DMS 273 treated with DMSO at 0.1 percent for 48 hours (cell line): Measurements from ENCODE around the gene FAM168A.
"Not testable (repeated sequence)": the region's sequence is repeated elsewhere in the genome, so short reads cannot be mapped to it uniquely, and the experiment has no call there.

ENCODE experiments used
- DNase-seq: peaks from one replicate; lab custom pipeline; 2025; lab: John Stamatoyannopoulos, UW

Gene FAM168A

DNA sequence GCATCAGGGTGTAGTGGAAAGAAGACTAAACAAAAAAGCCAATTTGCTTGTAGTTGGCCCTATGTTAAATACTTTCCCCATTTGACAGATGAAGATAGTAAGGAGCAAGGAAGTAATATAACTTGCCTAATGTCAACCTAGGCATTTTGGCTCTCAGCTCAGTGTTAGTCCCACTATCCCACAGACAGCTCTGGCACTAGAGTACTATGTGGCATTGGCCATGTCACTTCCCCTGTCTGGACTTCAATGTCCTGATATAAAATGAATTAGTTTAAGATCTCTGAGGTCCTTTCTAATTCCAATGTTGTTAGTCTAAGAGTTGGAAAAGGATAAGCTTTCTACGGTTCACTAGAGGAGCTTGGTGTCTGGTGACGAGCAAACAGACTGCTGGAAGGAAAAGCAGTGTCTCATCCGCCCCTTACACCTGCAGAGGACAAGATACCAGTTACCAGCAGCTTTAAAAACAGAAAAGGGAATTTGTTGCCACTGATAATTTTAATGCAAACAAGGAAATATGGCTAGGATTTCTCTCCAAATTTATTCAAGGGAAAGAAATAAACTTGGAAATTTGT lies 129.2 kb downstream of the FAM168A start:
- DNase-seq = no peak

DNA sequence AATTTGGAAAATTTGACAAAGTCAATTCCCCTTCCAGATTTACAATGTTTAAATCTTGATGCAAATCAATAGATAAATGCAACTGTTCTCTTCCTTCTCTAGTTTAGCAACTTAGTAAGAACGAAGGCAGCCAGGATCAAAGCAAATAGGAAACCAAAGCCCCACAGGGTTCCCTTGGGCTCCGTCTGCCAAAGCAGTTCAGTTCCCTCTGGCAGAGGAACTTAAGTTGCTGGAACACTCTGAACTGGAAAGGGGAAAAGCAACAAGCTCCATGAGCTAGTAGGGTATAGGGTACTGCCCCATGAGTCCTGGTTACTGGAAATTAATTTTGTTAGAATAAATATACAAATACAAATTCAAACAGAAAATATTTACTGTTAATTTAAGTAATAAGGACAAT lies 130.4 kb downstream of the FAM168A start:
- DNase-seq = no peak

DNA sequence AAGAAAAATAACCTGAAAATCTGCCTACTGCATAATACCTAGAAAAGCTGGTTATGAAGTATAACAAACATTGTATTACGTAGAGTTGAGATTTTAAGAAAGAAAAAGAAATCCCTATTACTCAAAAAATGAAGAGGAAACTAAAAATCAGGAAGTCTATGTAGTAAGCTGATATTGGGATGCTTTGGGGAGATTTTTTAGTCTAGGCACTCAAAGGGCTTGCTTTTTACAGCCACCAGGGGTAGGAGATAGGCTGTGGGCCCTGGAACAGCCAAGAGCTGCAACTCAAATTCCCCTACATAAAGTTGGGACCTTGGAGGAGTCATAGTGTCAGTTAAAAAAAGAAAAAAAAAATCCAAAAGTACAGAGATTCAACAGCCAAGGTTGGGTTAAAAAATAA lies 131.3 kb downstream of the FAM168A start:
- no peak for DNase-seq

DNA sequence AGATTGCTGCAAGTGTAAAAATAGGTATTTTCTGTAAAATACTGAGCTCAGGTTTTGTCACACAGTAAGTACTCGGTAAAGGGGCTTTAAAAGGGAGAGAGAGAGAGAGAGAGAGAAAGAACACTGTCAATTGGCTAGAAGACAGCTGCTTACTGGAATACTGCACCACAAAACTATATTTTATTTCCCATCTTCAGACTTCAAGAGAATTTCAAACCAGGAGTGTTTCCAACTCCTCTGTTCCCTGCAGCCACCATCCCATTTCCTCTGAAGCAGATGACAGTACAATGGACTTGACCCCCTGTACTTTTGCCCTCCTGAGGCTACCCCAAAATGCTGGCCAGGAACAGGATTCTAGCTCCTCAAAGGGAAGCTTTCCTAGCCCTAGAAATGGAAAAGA lies 132.0 kb downstream of the FAM168A start:
- no peak for DNase-seq

DNA sequence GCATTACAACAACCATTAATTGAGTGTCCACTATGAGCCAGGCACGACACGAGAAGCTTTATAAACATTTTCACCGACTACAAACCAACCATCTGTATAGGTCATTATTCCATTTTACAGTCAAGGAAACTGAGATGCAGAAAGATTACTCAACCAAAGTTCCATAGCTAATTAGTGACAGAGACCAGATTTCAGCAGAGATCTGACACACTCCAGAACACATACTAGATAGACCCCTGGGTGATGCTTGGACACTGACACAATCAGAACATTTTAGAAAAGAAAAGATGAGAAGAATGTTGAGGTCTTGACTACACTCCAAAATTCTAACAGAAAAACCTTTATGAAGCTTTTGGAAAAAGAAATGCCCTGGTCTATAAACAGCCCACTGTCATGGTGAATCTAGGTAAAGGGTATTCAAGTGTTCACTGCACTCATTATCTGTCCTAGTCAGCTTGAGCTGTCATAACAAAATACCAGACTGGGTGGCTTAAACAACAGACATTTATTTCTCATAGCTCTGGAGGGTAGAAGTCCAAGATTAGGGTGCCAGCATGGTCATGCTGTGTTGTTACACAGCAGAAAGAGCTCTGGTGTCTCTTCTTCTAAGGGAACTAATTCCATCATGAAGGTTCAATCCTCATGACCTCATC lies 132.8 kb downstream of the FAM168A start:
- no peak for DNase-seq

DNA sequence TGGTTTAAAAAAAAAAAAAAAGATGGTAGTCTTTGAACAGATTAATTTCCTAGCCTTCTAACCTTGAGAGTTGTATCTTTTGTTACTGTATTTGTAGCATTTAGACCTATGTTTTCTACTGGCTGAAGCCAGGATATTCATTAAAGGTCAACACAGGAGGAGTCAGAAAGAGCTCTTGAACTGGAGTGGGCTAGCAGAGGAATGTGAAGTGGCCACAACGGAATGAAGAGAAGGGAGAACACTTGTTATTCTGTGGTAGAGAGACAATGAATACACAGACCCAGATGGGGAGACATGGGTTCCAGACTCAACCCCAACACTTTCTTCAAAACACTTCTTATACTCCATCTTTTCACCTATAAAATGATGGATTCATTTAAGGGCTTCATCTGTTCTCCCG lies 133.6 kb downstream of the FAM168A start:
- DNase-seq = no peak

DNA sequence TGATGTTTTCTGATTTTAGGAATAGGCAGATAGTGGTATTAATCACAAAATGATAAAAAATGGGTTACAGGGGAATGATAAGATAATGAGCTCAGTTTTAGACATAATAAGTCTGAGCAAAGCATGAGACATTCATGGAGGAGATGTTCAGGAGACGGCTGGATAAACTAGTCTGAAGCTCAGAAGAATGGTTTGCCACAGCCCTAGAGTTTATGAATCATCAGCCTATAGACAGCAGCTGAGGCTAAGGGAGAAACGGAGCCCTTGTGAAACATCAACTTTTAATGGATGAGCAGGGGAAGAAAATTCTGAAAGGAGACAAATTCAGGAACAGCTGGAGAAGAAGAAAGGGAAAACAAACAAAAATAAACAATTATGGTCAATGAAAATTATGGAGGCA lies 134.6 kb downstream of the FAM168A start:
- no peak for DNase-seq

DNA sequence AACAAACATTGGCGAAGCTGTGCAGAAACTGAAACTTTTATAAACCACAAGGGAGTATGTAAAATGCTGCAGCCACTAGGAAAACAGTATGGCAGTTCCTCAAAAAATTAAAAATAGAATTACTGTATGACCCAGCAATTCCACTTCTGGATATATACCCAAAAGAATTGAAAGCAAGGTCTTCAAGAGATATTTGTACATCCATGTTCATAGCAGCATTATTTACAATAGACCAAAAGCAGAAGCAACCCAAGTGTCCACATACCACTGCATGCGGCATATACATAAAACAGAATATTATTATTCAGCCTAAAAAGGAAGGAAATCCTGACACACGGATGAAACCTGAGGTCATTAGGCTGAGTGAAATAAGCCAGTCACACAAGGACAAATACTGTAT lies 135.9 kb downstream of the FAM168A start:
- DNase-seq = no peak

DNA sequence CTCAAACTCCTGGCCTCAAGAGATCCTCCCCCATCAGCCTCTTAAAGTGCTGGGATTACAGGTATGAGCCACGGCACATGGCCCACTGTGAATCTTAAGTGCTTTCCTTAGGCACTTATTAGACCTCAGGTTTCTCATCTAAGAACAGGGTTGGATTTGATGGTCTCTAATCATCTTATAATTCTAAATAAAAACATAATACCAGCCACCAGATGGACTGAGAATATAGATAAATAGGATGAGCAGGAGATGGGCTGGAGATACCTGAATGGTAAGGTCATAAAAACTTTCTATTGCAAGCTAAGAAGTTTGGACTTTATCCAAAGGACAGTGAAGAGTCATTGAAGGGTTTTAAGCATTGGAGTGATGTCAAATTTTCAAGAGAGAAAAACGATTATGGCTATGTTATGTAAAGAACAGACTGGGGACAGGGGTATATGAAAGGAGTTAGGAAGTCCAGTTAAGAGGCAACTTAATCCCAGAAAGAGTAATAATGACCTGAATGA lies 136.5 kb downstream of the FAM168A start:
- no peak for DNase-seq

DNA sequence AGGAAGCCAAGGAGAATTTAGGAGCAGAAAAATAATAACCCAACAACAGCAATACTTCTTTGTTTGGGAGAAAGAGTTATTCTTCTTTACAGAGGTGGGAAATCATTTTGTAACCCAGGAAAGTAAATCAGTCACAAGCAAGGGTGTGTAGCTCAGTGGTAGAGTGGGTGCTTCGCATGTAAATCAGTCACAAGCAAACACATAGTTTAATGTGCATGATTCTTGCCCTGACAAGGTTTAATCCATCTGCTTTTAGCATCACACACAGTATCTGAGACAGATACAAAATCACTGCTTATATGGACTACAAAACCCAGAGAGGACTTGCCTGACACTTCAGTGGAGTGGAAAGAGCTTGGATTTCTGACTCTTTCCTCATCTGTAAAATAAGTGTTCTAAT lies 139.7 kb downstream of the FAM168A start:
- no peak for DNase-seq

DNA sequence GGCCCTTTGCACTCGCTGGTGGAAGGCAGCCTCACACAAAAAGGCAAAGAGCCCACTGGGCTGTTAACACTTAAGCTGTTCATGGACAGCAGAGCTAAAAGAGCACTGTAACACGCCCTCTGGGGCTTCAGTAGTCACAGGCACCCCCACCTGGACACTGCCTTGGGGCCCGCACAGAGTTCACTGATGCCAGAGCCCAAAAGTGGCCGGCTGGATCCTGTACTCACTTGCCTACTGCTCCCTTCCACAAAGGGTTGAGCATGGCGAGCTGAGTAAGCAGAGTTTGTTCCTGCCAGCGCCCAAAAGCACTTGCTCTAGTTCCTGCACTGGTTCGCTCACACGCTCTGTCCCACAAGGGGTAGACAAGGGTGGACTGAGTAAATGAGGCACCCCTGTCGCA lies 142.9 kb downstream of the FAM168A start:
- no peak for DNase-seq

DNA sequence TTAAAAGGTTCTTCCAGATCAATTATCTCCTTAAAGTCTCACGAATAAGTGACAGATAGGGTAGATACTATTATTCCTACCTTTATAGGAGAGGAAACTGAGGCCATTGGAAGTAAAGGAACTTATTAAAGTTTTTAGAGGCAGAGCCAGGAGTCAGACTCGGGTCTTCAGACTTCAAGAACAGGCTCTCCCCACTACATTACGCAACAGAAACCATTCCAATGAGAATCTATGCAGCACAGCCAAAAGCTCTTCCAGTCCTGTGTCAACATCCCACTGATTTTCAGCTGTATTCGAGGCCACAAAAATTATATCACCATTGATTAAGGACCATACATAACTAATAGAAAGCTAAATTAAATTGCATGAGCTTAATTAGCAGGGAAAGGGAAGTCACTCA lies 144.3 kb downstream of the FAM168A start:
- no peak for DNase-seq

DNA sequence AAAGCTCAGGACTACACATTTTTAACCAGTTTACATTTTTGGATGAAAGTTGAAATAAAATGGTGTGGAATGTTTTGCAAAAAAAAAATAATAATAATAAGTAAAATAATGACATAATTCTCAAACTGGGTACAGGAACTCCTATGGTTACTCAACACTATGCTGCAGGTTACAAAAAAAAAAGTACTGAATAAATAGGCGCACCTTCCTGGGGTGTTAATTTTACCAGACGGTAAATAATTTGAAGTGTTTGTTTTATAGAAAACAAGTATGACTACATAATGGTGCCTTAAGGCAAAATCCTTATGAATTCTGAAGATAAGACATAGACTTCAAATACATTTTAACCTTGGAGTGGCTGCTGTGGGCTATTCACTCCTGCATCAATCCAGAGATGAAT lies 145.2 kb downstream of the FAM168A start:
- no peak for DNase-seq

DNA sequence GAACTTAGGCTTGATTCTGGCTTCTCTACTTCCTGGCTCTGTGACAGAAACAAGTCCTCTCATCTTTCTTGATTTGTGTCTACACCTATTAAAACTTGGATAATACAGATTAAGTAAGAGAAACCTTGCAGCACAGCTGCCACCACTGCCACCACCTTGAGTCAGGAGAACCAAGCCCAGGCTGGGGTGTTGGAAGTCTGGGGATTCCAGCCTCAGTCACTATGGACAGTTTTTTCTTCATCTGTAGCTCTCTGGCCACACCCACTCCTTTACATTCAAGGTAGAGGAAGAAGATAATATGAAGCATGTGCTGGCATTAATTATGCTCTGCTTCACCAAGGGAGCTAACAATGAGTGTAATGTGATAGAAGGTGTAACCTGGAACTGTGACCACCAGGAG lies 146.0 kb downstream of the FAM168A start:
- DNase-seq = no peak

DNA sequence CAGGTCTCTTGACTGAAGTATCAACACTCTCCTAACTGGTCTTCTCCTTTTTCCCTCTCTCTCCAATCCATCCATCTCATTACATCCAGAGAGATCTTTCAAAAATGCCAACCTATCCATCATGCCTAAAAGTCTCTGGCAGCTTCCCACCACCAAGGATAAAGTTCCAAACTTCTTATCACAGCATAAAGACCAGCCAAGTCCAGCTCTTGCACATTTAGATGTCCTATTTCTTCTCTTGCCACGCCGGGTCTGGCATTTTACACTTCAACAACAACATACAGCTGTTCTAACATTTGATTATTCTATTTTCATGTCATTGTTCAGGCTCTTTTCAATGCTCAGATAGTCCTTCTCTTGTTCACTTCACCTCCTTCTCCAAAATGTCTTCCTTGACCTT lies 151.1 kb downstream of the FAM168A start:
- DNase-seq = no peak

DNA sequence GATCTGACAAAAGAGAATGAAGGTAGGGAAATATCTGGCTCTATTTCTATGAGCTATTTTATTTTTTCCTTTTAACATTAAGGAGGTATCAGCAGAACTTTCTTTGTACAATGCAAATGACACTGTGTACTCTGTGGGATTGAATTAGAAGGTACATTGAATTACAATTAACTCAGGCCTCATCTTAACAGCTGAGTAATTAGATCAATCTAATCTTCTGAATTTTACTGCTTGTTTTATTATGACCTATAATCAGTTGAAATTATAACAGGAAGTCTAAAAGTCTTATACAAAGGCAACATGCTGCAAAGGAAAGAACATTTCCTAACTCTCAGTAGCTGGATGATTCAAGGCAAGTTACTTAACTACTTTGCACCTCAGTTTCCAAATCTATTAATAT lies 151.9 kb downstream of the FAM168A start:
- DNase-seq = no peak

DNA sequence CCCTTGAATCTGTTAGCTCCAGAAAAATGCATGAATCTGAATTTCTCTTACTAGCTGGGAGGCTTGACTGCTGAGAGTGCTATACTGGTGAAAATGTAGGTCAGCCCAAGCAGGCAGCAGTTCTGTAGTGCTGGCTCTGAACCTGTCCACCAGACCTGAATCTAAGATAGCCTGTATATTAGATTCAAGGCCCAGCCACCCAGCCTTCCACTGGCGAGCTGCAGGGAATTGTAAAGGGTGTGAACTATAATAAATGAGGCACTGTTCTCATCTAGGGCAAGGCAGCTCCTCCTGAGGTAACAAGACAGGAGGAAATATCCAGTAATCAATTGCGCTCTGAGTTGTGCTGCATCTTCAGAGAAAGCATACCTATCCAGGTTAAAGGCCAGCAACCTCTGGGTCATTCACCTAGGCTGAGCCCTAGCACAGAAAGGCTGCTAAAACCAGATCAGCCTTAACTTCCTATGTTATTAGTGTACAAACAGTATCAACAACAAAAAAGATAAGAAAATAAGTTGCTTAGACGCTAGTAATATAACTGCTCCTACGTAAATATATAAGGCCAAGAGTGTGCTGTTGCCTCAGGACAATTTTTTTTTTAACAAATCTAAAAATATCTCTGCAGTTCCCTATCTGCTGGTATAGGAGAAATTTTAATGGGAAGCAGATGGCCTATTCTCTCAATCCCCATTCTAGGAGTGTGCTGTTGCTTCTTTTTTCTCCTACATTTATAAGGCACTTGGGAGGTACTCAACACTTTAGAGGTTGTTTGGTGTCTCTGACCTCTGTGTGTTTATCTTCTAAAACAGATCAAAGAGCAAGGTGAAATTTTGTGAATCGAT lies 158.7 kb downstream of the FAM168A start:
- DNase-seq = no peak

DNA sequence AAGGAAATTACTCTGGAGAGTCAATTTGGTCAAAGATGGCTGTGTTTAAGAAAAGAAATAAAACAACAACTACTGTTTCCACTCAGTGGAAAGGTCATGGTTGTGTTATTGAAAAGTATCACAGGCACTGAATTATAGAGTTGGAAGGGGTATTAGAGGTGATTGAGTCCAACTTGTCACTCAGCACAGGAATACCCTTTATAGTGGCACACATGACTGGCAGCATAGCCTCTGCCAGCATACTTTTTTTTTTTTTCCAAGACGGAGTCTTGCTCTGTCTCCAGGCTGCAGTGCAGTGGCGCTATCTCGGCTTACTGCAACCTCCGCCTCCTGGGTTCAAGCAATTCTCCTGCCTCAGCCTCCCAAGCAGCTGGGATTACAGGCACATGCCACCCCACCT lies 161.1 kb downstream of the FAM168A start:
- not testable (repeated sequence) for DNase-seq

DNA sequence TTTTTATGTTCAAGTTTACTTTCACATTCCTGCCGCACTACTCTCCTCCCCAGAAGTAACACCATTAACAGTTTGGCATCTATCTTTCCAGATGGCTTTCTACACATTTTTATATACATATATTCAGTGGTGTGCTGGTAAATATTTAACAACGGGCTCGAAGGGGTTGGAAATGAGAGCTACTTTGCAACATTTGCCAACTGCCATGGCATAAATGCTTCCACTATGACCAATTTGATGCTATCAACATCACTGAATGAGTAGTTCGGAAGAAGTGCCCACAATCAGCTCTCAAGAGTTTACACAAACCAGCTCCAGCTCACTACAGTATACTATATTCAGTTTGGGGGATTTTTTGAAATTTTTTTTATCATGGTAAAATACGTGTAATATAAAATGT lies 166.5 kb downstream of the FAM168A start:
- no peak for DNase-seq

DNA sequence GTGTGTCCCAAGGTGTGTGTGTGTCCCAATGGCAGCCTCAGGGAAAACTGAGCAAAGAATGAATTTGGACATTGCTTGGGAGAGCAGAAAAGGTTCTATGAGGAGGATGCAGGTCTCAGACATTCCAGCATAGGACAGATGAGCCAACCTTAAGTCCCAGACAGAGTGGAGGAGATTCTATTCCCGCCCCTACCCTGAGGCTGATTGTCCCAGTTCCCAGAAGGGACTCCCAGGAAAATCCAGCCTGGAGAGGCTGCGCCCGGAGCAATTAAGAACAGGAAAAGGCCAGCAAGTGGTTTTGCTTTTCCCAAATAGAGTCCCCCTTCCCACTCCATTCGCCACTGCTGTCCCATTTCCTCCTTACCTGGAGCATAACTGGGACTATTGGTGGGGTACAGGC lies 167.6 kb downstream of the FAM168A start:
- DNase-seq = no peak

DNA sequence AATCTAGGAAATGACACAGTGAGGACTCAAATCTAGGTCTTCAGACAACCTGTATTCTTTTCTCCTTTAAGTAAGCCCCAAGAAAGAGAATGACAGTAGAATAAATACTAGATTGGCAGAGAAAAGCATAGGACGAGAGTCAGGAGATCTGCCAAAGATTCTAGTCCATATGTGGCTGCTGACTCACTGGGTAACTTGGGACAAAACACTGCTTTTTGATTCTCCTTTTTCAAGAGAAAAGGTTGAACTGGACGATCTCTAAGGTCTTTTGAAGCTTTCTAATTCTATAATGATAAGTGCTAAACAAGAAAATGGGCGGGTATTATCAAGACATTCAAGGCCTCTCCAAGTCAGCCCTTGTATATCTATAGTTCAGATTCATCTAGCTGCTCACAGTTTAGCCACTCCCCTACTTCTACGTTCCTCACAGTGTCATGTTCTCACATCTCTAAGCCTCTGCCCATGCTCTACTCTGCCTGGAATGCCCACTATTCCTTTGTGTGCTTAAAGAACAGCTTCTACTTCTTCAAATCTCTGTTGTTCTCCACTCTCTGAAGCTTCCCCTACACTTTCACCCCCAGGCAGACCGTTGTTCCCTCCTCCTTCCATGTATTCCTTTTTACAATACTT lies 168.7 kb downstream of the FAM168A start:
- DNase-seq = no peak

DNA sequence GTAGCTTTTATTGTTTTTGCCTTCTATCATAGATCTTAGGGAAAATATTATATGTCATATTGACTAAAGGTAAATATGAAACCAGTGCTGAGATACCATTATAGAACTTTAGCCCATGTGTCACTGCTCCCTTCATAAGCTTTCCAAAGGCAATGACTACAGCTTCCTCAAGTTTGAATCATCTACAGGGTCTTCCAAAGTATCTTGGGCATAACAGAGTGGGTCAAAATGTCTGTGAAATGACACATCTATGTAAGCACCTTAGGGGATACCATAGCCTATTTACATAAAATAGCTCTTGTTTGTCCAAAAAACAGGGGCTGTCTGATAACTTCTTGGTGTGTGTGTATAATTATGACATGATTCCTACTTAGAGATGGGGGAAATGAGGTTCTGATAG lies 169.2 kb downstream of the FAM168A start:
- DNase-seq = no peak

DNA sequence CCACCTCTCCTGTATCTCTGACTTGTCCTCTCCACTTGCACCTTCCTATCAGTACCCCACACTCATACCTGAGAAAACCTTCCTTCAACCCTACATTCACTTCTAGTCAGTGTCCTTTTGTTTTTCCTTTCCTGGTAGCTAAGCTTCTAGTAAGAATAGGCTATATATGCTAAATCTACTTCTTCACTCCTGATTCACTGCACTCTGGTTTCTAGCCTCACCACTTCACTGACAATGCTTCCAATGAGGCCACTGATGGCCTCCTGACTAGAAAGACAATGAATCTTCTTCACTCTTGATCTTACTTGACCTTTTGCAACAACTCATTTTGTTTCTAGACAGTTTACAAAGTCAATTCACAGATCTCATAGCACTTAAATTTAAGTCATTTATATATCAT lies 169.7 kb downstream of the FAM168A start:
- DNase-seq = no peak
